ENCODE results near the gene PEX14. TPM values are rescaled to one million over a fixed set of nuclear protein-coding genes. Genes with fewer than 3 reads are reported as not detected.

Gene PEX14
- total RNA-seq, 1 donor from 2014 or later: 10.6 TPM

GRCh38 chr1:10597492-10598388, 123.0 kb downstream of the PEX14 start:
- Histone ChIP-seq H3K27ac (no peak overlapping the region), H3K9me3 (no peaks in the 10 kb centered on the region), H3K4me3 (no peak overlapping the region), H3K4me1 (peaks cover 0 to 4% of the 10 kb centered on the region in 2 donors), H3K36me3 (peaks cover 5% of the 10 kb centered on the region in 2 donors), H3K27me3 (no peaks in the 10 kb centered on the region)
- intact Hi-C loops (cut with DNase I): no loop called here
- no peak for DNase-seq (ENCODE audit: low spot score in 2 of 2)
- TF ChIP-seq, protein P1, sequence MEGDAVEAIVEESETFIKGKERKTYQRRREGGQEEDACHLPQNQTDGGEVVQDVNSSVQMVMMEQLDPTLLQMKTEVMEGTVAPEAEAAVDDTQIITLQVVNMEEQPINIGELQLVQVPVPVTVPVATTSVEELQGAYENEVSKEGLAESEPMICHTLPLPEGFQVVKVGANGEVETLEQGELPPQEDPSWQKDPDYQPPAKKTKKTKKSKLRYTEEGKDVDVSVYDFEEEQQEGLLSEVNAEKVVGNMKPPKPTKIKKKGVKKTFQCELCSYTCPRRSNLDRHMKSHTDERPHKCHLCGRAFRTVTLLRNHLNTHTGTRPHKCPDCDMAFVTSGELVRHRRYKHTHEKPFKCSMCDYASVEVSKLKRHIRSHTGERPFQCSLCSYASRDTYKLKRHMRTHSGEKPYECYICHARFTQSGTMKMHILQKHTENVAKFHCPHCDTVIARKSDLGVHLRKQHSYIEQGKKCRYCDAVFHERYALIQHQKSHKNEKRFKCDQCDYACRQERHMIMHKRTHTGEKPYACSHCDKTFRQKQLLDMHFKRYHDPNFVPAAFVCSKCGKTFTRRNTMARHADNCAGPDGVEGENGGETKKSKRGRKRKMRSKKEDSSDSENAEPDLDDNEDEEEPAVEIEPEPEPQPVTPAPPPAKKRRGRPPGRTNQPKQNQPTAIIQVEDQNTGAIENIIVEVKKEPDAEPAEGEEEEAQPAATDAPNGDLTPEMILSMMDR (IDR thresholded peaks at IDR 0.05): no peak

DNA sequence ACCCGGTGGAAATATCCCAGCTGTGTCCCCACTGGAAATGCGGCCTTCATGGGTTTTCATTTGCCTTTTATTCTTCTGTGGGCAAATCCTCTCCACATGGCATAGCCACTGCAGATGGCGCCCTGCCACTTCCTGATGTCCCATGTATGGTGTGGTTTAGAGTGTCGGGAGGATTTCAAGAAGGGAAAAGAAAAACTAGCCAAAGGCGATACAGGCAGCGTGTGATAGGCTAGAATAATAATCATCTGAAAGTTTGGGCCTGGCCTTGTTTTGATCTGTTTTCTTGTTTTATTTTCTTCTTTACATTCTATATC, 123.6 kb downstream of the PEX14 start:
- Histone ChIP-seq H3K27ac (no peak overlapping the region), H3K9me3 (no peaks in the 10 kb centered on the region), H3K4me1 (peaks cover 0 to 4% of the 10 kb centered on the region in 2 donors), H3K27me3 (no peaks in the 10 kb centered on the region), H3K36me3 (peaks cover 5% of the 10 kb centered on the region in 2 donors), H3K4me3 (no peak overlapping the region)
- no peak for DNase-seq (ENCODE audit: low spot score in 2 of 2)
- TF ChIP-seq, protein P1 (IDR thresholded peaks at IDR 0.05): no peak
- intact Hi-C loops (cut with DNase I): no loop called here

DNA sequence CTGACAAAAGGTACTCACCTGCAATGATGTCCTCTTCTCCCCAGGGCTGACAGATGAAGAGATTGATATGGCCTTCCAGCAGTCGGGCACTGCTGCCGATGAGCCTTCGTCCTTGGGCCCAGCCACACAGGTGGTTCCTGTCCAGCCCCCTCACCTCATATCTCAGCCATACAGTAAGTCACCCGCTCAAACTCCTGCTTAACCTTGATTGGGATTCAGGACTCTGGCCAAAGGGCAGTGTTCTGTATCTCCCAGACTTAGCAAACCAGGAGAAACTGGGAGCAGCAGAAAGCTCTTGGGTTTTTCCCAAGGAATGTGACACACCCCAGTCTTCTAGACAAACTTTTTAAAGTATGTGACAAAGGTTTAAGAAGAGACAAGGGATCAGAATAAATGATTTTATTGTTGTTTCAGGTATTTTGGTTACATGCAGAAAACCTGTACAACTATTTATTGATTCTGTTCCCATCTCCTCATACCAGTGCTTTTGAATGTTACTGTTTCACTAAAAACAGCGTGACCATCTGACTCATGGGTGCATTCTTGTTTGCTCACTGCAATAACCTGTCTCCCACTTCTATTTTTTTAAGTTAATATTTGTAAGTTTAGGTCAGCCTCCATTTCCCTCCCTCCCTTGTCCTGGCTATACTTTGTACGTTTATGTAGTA, 124.6 kb downstream of the PEX14 start:
- H3K4me1 ChIP-seq: peaks cover 0 to 4% of the 10 kb centered on the region in 2 donors
- no peak overlapping the region for H3K4me3 ChIP-seq
- H3K9me3 ChIP-seq: no peaks in the 10 kb centered on the region
- DNase-seq (ENCODE audit: low spot score in 2 of 2): no peak
- intact Hi-C loops (cut with DNase I): no loop called here
- no peak overlapping the region for H3K27ac ChIP-seq
- H3K27me3 ChIP-seq: no peaks in the 10 kb centered on the region
- TF ChIP-seq, protein P1 (IDR thresholded peaks at IDR 0.05): no peak
- peaks cover 5% of the 10 kb centered on the region in 2 donors for H3K36me3 ChIP-seq

GRCh38 chr1:10601342-10602070, 126.8 kb downstream of the PEX14 start:
- no peak overlapping the region for H3K27ac ChIP-seq

GRCh38 chr1:10602936-10603335, 128.2 kb downstream of the PEX14 start:
- Histone ChIP-seq H3K27me3 (no peaks in the 10 kb centered on the region), H3K4me1 (no peaks in the 10 kb centered on the region), H3K9me3 (no peaks in the 10 kb centered on the region), H3K4me3 (no peak overlapping the region), H3K27ac (no peak overlapping the region), H3K36me3 (peaks cover 5% of the 10 kb centered on the region in 2 donors)
- DNase-seq (ENCODE audit: low spot score in 2 of 2): no peak
- TF ChIP-seq, protein P1 (IDR thresholded peaks at IDR 0.05): no peak
- intact Hi-C loops (cut with DNase I): no loop called here

More at GRCh38 chr1:10601342-10602070, 126.8 kb downstream of the PEX14 start:
- Histone ChIP-seq H3K9me3 (no peaks in the 10 kb centered on the region), H3K36me3 (peaks cover 5% of the 10 kb centered on the region in 2 donors), H3K4me1 (peaks cover 0 to 4% of the 10 kb centered on the region in 2 donors), H3K27me3 (no peaks in the 10 kb centered on the region), H3K4me3 (no peak overlapping the region)
- no peak for DNase-seq (ENCODE audit: low spot score in 2 of 2)
- intact Hi-C loops (cut with DNase I): no loop called here
- TF ChIP-seq, protein P1 (IDR thresholded peaks at IDR 0.05): no peak
